CD4-positive, alpha-beta memory T cell (primary cell): ENCODE data around the gene PCDHA4. TPM values are rescaled to one million over a fixed set of nuclear protein-coding genes. Genes with fewer than 3 reads are reported as not detected.
"Not testable (repeated sequence)": the region's sequence is repeated elsewhere in the genome, so short reads cannot be mapped to it uniquely, and the experiment has no call there.

ENCODE experiments used
- CTCF ChIA-PET: fragments of 350-600 bp; sonication (Branson Sonifier 250); formaldehyde crosslinking; loops from one replicate; lab custom pipeline; 2021; ENCODE audit warnings: inconsistent platforms; ENCODE audit not compliant: partially characterized antibody; lab: Charles Lee
- POLR2A ChIA-PET: fragments of 350-600 bp; sonication (Branson Sonifier 250); formaldehyde crosslinking; loops from one replicate; lab custom pipeline; 2021; ENCODE audit not compliant: partially characterized antibody; lab: Charles Lee
- DNase-seq, 5 donors: peaks; one replicate each; pipeline versions ENCODE4 v3.0.0 to v3.0.0-alpha.2; 2020 to 2022; ENCODE audit warnings: mixed read lengths in 1 of 5
- H3K27ac ChIP-seq: one replicate; pipeline ENCODE4 v1.7.0; 2013; ENCODE audit warnings: low read depth, low read length
- H3K27me3 ChIP-seq: 2 replicates; pipeline ENCODE4 v1.7.0; 2013; ENCODE audit warnings: mild to moderate bottlenecking, low read length, moderate library complexity; ENCODE audit not compliant: insufficient read depth
- H3K36me3 ChIP-seq: 2 replicates; pipeline ENCODE4 v1.7.0; 2013; ENCODE audit warnings: mild to moderate bottlenecking, low read length, moderate library complexity; ENCODE audit not compliant: insufficient read depth
- H3K4me1 ChIP-seq: 2 replicates; pipeline ENCODE4 v1.7.0; 2013; ENCODE audit warnings: mild to moderate bottlenecking, low read length, moderate library complexity; ENCODE audit not compliant: insufficient read depth
- H3K4me3 ChIP-seq, 2 donors: one replicate each; pipeline ENCODE4 v1.7.0; 2013; ENCODE audit warnings: low read length in 2 of 2, mild to moderate bottlenecking in 1 of 2
- H3K9me3 ChIP-seq, 2 donors: one replicate each; pipeline ENCODE4 v1.7.0; 2013; ENCODE audit warnings: low read length in 2 of 2, control low read depth in 1 of 2; ENCODE audit not compliant: control insufficient read depth in 1 of 2
- H3K27ac Mint-ChIP-seq, 7 donors: one replicate each; pipeline ENCODE4 v1.8.0; 2020 to 2021; ENCODE audit warnings: mixed read lengths in 7 of 7, mild to moderate bottlenecking in 6 of 7, inconsistent platforms in 3 of 7, moderate library complexity in 3 of 7
- H3K27me3 Mint-ChIP-seq, 2 donors: one replicate each; pipeline ENCODE4 v1.8.0; 2020 to 2021; ENCODE audit warnings: mixed read lengths in 2 of 2
- H3K36me3 Mint-ChIP-seq, 2 donors: one replicate each; pipeline ENCODE4 v1.8.0; 2020 to 2021; ENCODE audit warnings: mixed read lengths in 2 of 2, inconsistent platforms in 1 of 2, mild to moderate bottlenecking in 1 of 2
- H3K4me1 Mint-ChIP-seq, 4 donors: one replicate each; pipeline ENCODE4 v1.8.0; 2020 to 2021; ENCODE audit warnings: mixed read lengths in 4 of 4, mild to moderate bottlenecking in 1 of 4
- H3K4me3 Mint-ChIP-seq, 8 donors: one replicate each; pipeline ENCODE4 v1.8.0; 2020 to 2021; ENCODE audit warnings: mixed read lengths in 8 of 8, mild to moderate bottlenecking in 7 of 8, moderate library complexity in 6 of 8, inconsistent platforms in 3 of 8
- H3K9me3 Mint-ChIP-seq, 8 donors: one replicate each; pipeline ENCODE4 v1.8.0; 2020 to 2021; ENCODE audit warnings: mixed read lengths in 8 of 8, mild to moderate bottlenecking in 5 of 8, inconsistent platforms in 3 of 8, moderate library complexity in 1 of 8
- intact Hi-C: fragments of 100-400 bp; cut with micrococcal nuclease; formaldehyde crosslinking; loops from one replicate; pipeline ENCODE4 v1.15.1; 2023
- polyA plus RNA-seq, 2 donors: library from polyadenylated mRNA; unstranded; fragments of 300-500 nt; fragmentation: Illumina TruSeq; gene quantifications; one replicate each; pipeline ENCODE4 v1.2.3, GENCODE V29; 2021
- total RNA-seq, 2 experiments: library from RNA; stranded (reverse); gene quantifications; one replicate each; pipeline ENCODE4 v1.2.3, GENCODE V29; 2021

The PCDHA4 gene
- total and polyA plus RNA-seq, 4 experiments from 2014 or later: not detected

- POLR2A ChIA-PET, H3K27ac ChIP-seq, intact Hi-C loops, CTCF ChIA-PET, H3K27ac Mint-ChIP-seq, H3K9me3 ChIP-seq, H3K36me3 Mint-ChIP-seq, H3K4me3 Mint-ChIP-seq, H3K4me1 Mint-ChIP-seq, H3K4me3 ChIP-seq, H3K27me3 ChIP-seq, H3K4me1 ChIP-seq, H3K36me3 ChIP-seq, DNase-seq: not testable (repeated sequence)
- Mint-ChIP-seq H3K9me3 (peaks cover 5 to 34% (median 8%) of the 10 kb centered on the region in 8 donors), H3K27me3 (peaks cover 13 to 17% of the 10 kb centered on the region in 2 donors)
Observed at GRCh38 chr5:140849831-140850634, 43.2 kb downstream of the PCDHA4 start.

GRCh38 chr5:140855772-140856674 lies 49.2 kb downstream of the PCDHA4 start, which contains the start of gene PCDHA10:
PCDHA10 (plus strand) TSS chr5:140855897; CDS start chr5:140856049, 152 bp downstream.
- H3K36me3 Mint-ChIP-seq: no peaks in the 10 kb centered on the region
- intact Hi-C loops: no loop called here
- peaks cover 4 to 8% of the 10 kb centered on the region in 2 donors for H3K27me3 Mint-ChIP-seq
- Histone ChIP-seq H3K4me3 (no peak within 1 kb of the TSS), H3K4me1 (no peaks in the 10 kb centered on the region), H3K9me3 (no peaks in the 10 kb centered on the region), H3K36me3 (no peaks in the 10 kb centered on the region), H3K27me3 (no peaks in the 10 kb centered on the region), H3K27ac (no peak within 1 kb of the TSS)
- no peaks in the 10 kb centered on the region for H3K4me1 Mint-ChIP-seq
- no peak within 1 kb of the TSS for H3K4me3 Mint-ChIP-seq
- peaks cover 6 to 31% (median 13%) of the 10 kb centered on the region in 8 donors for H3K9me3 Mint-ChIP-seq
- H3K27ac Mint-ChIP-seq: no peak within 1 kb of the TSS
- ChIA-PET POLR2A (no interaction called here), CTCF (no interaction called here)
- DNase-seq: no peak

GRCh38 chr5:140857177-140857986 lies 50.5 kb downstream of the PCDHA4 start:
- no peak overlapping the region for H3K4me3 ChIP-seq
- no peaks in the 10 kb centered on the region for H3K36me3 ChIP-seq
- H3K27me3 Mint-ChIP-seq: peaks cover 6 to 13% of the 10 kb centered on the region in 2 donors
- peaks cover 7 to 40% (median 21%) of the 10 kb centered on the region in 8 donors for H3K9me3 Mint-ChIP-seq
- CTCF ChIA-PET: no interaction called here
- no peaks in the 10 kb centered on the region for H3K36me3 Mint-ChIP-seq
- no peak overlapping the region for H3K27ac ChIP-seq
- no peaks in the 10 kb centered on the region for H3K4me1 ChIP-seq
- POLR2A ChIA-PET: no interaction called here
- intact Hi-C loops: no loop called here
- no peaks in the 10 kb centered on the region for H3K4me1 Mint-ChIP-seq
- DNase-seq: no peak
- H3K4me3 Mint-ChIP-seq: no peak overlapping the region
- no peaks in the 10 kb centered on the region for H3K27me3 ChIP-seq
- no peaks in the 10 kb centered on the region for H3K9me3 ChIP-seq
- peak overlapping the region in 1 of 7 donors; percentile 17 for H3K27ac Mint-ChIP-seq

DNA sequence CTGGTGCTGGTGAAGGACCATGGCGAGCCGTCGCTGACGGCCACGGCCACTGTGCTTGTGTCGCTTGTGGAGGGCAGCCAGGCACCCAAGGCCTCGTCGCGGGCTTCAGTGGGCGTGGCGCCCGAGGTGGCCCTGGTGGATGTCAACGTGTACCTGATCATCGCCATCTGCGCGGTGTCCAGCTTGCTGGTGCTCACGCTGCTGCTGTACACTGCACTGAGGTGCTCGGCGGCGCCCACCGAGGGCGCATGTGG lies 51.0 kb downstream of the PCDHA4 start:
- peaks cover 4 to 13% of the 10 kb centered on the region in 2 donors for H3K27me3 Mint-ChIP-seq

GRCh38 chr5:140862441-140863295 lies 55.8 kb downstream of the PCDHA4 start:
- Histone ChIP-seq H3K27ac (no peak overlapping the region), H3K27me3 (no peaks in the 10 kb centered on the region), H3K4me3 (no peak overlapping the region), H3K9me3 (no peaks in the 10 kb centered on the region), H3K36me3 (no peaks in the 10 kb centered on the region), H3K4me1 (no peaks in the 10 kb centered on the region)
- DNase-seq: no peak
- H3K4me1 Mint-ChIP-seq: no peaks in the 10 kb centered on the region
- H3K27me3 Mint-ChIP-seq: peaks cover 7 to 9% of the 10 kb centered on the region in 2 donors
- ChIA-PET CTCF (no interaction called here), POLR2A (no interaction called here)
- intact Hi-C loops: no loop called here
- H3K27ac Mint-ChIP-seq: no peak overlapping the region
- peaks cover 0 to 28% (median 17%) of the 10 kb centered on the region in 8 donors for H3K9me3 Mint-ChIP-seq
- no peak overlapping the region for H3K4me3 Mint-ChIP-seq
- H3K36me3 Mint-ChIP-seq: no peaks in the 10 kb centered on the region

More for the DNA sequence above, 51.0 kb downstream of the PCDHA4 start:
- H3K4me3 ChIP-seq: no peak overlapping the region
- no peaks in the 10 kb centered on the region for H3K36me3 ChIP-seq
- no peaks in the 10 kb centered on the region for H3K36me3 Mint-ChIP-seq
- no peak for DNase-seq
- H3K27ac ChIP-seq: no peak overlapping the region
- no peaks in the 10 kb centered on the region for H3K4me1 ChIP-seq
- peaks cover 7 to 40% (median 21%) of the 10 kb centered on the region in 8 donors for H3K9me3 Mint-ChIP-seq
- H3K9me3 ChIP-seq: no peaks in the 10 kb centered on the region
- intact Hi-C loops: no loop called here
- peak overlapping the region in 1 of 7 donors; percentile 17 for H3K27ac Mint-ChIP-seq
- CTCF ChIA-PET: no interaction called here
- no peaks in the 10 kb centered on the region for H3K27me3 ChIP-seq
- H3K4me3 Mint-ChIP-seq: no peak overlapping the region
- H3K4me1 Mint-ChIP-seq: no peaks in the 10 kb centered on the region
- POLR2A ChIA-PET: no interaction called here
